ENCODE results near the gene ZMYND15. TPM values are rescaled to one million over a fixed set of nuclear protein-coding genes. Genes with fewer than 3 reads are reported as not detected.

ZMYND15 gene
- total RNA-seq, 1 donor from 2014 or later, result not detected

Other genes with a start within 250 kb of the ZMYND15 start
- 187 TPM for gene SPNS2, start 241.0 kb upstream of the ZMYND15 start, total RNA-seq (ENCODE audit: unreplicated experiment)
- 32.4 TPM for gene MYBBP1A, start 184.4 kb upstream of the ZMYND15 start, total RNA-seq (ENCODE audit: unreplicated experiment)
- gene GGT6, start 179.3 kb upstream of the ZMYND15 start, total RNA-seq (ENCODE audit: unreplicated experiment), result not detected
- 0.59 TPM for gene SMTNL2, start 155.3 kb upstream of the ZMYND15 start, total RNA-seq (ENCODE audit: unreplicated experiment)
- gene ALOX15, start 98.2 kb upstream of the ZMYND15 start, total RNA-seq (ENCODE audit: unreplicated experiment), result 17.0 TPM
- 118 TPM for gene PELP1, start 35.7 kb upstream of the ZMYND15 start, total RNA-seq (ENCODE audit: unreplicated experiment)
- gene ARRB2, start 29.2 kb upstream of the ZMYND15 start, total RNA-seq (ENCODE audit: unreplicated experiment), result 51.1 TPM
- 10.5 TPM for gene MED11, start 8.4 kb upstream of the ZMYND15 start, total RNA-seq (ENCODE audit: unreplicated experiment)
- gene CXCL16, start 95 bp downstream of the ZMYND15 start, total RNA-seq (ENCODE audit: unreplicated experiment), result 0.13 TPM
- not detected for gene TM4SF5, start 32.1 kb downstream of the ZMYND15 start, total RNA-seq (ENCODE audit: unreplicated experiment)
- 2.9 TPM for gene VMO1, start 46.5 kb downstream of the ZMYND15 start, total RNA-seq (ENCODE audit: unreplicated experiment)
- not detected for gene GLTPD2, start 49.1 kb downstream of the ZMYND15 start, total RNA-seq (ENCODE audit: unreplicated experiment)
- 185 TPM for gene PSMB6, start 56.3 kb downstream of the ZMYND15 start, total RNA-seq (ENCODE audit: unreplicated experiment)
- 86.5 TPM for gene PLD2, start 67.3 kb downstream of the ZMYND15 start, total RNA-seq (ENCODE audit: unreplicated experiment)
- 176 TPM for gene MINK1, start 93.5 kb downstream of the ZMYND15 start, total RNA-seq (ENCODE audit: unreplicated experiment)
- gene C17orf107, start 159.7 kb downstream of the ZMYND15 start, total RNA-seq (ENCODE audit: unreplicated experiment), result 2.3 TPM
- gene CHRNE, start 163.3 kb downstream of the ZMYND15 start, total RNA-seq (ENCODE audit: unreplicated experiment), result 1.2 TPM
- 1.3 TPM for gene GP1BA, start 192.4 kb downstream of the ZMYND15 start, total RNA-seq (ENCODE audit: unreplicated experiment)
- gene SLC25A11, start 200.2 kb downstream of the ZMYND15 start, total RNA-seq (ENCODE audit: unreplicated experiment), result 47.5 TPM
- gene RNF167, start 200.4 kb downstream of the ZMYND15 start, total RNA-seq (ENCODE audit: unreplicated experiment), result 92.3 TPM
- 874 TPM for gene PFN1, start 208.7 kb downstream of the ZMYND15 start, total RNA-seq (ENCODE audit: unreplicated experiment)
- gene ENO3, start 211.3 kb downstream of the ZMYND15 start, total RNA-seq (ENCODE audit: unreplicated experiment), result 7.3 TPM
- gene SPAG7, start 228.0 kb downstream of the ZMYND15 start, total RNA-seq (ENCODE audit: unreplicated experiment), result 67.3 TPM
- gene CAMTA2, start 247.8 kb downstream of the ZMYND15 start, total RNA-seq (ENCODE audit: unreplicated experiment), result 42.3 TPM